Fibroblast of lung (primary cell): ENCODE measurements around the gene GPAM. TPM values are rescaled to one million over a fixed set of nuclear protein-coding genes. Genes with fewer than 3 reads are reported as not detected.

Experiments used
- DNase-seq, 2 donors: peaks; one replicate each; pipeline versions ENCODE4 v3.0.0 to v3.0.0-alpha.2; 2010; ENCODE audit warnings: low read depth in 2 of 2
- H2AFZ ChIP-seq: 2 replicates; pipeline ENCODE4 v1.5.1; 2012; ENCODE audit warnings: low read length, control low read depth, inconsistent platforms
- H3K27ac ChIP-seq: 2 replicates; pipeline ENCODE4 v1.5.1; 2011; ENCODE audit warnings: low read length, control low read depth; ENCODE audit not compliant: insufficient read depth
- H3K27me3 ChIP-seq: 2 replicates; pipeline ENCODE4 v1.5.1; 2011; ENCODE audit warnings: mild to moderate bottlenecking, low read length; ENCODE audit not compliant: control insufficient read depth, insufficient read depth
- H3K36me3 ChIP-seq: 2 replicates; pipeline ENCODE4 v1.5.1; 2011; ENCODE audit warnings: low read length; ENCODE audit not compliant: control insufficient read depth, insufficient read depth
- H3K4me1 ChIP-seq: 2 replicates; pipeline ENCODE4 v1.5.1; 2011; ENCODE audit warnings: low read length; ENCODE audit not compliant: control insufficient read depth, insufficient read depth; ENCODE audit errors: extremely low read depth
- H3K4me2 ChIP-seq: 2 replicates; pipeline ENCODE4 v1.5.1; 2011; ENCODE audit warnings: low read length, control low read depth; ENCODE audit not compliant: insufficient read depth; ENCODE audit errors: extremely low read depth
- H3K4me3 ChIP-seq, 4 experiments: fragments of 200-600 bp in 1 of 4; sonication (generic) in 1 of 4; replicated peaks in 1 of 4; 2 replicates each; pipeline ENCODE4 v1.5.1; 2011 to 2016; ENCODE audit warnings: low read length in 4 of 4, low read depth in 3 of 4, mild to moderate bottlenecking in 3 of 4, control low read depth in 2 of 4, inconsistent platforms in 1 of 4, mixed read lengths in 1 of 4; ENCODE audit not compliant: insufficient read depth in 1 of 4; ENCODE audit errors: control extremely low read depth in 1 of 4
- H3K79me2 ChIP-seq: 2 replicates; pipeline ENCODE4 v1.5.1; 2012; ENCODE audit warnings: mild to moderate bottlenecking, low read length, inconsistent platforms; ENCODE audit not compliant: control insufficient read depth, insufficient read depth
- H3K9ac ChIP-seq: 2 replicates; pipeline ENCODE4 v1.5.1; 2011; ENCODE audit warnings: mild to moderate bottlenecking, low read length, control low read depth; ENCODE audit not compliant: insufficient read depth
- H3K9me3 ChIP-seq: 2 replicates; pipeline ENCODE4 v1.5.1; 2012; ENCODE audit warnings: low read depth, low read length; ENCODE audit not compliant: control insufficient read depth, insufficient read depth
- H4K20me1 ChIP-seq: 2 replicates; pipeline ENCODE4 v1.5.1; 2011; ENCODE audit warnings: low read length; ENCODE audit not compliant: control insufficient read depth, insufficient read depth; ENCODE audit errors: extremely low read depth
- EZH2 ChIP-seq: IDR thresholded peaks from 2 replicates; pipeline ENCODE4 v1.5.1; 2012; ENCODE audit warnings: low read length, control low read depth, mild to moderate bottlenecking; ENCODE audit errors: missing control alignments
- polyA plus RNA-seq, 2 donors: library from polyadenylated mRNA; depleted of rRNA in 1 of 2; stranded (reverse) in 1 of 2; unstranded in 1 of 2; fragments of >200 nt; gene quantifications; 2 replicates each; pipeline ENCODE4 v1.2.1, GENCODE V29; 2011 to 2012; ENCODE audit warnings: missing spikeins in 1 of 2
- total RNA-seq: library from RNA; depleted of rRNA; stranded (reverse); fragments of >200 nt; gene quantifications from 2 replicates; pipeline ENCODE4 v1.2.1, GENCODE V29; 2014
- TF ChIP-seq, protein P1 (sequence below), 2 donors: IDR thresholded peaks in 1 of 2; conservative IDR thresholded peaks in 1 of 2; 1 replicate in 1 of 2; 2 replicates in 1 of 2; pipeline ENCODE4 v1.5.1; 2011 to 2012; ENCODE audit warnings: low read length in 2 of 2, control low read depth in 1 of 2, inconsistent platforms in 1 of 2, low read depth in 1 of 2, mild to moderate bottlenecking in 1 of 2

GPAM gene
- total and polyA plus RNA-seq, 2 donors (not counting 1 experiment from before 2014, with no cell fraction given) = 10.1 to 17.0 TPM

DNA sequence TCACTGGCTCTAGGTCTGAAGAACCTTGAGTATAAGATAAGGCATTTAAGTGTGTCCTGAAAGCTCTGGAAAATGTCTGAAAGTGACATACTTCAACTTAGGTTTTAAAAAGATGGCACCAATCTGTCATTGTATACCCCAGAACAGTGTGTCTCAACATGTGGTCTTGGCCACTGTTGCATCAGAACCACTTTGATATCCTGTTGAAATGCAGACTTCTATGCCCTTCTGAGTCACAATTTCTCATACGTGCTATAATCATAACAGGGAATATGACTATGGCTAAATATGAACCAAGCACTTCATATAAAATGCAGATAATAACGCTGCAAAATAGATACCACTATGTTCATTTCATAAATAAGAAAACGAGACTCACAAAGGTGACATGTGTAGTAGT is 38.0 kb upstream of the GPAM start:
- H3K9ac ChIP-seq = no peak overlapping the region

DNA sequence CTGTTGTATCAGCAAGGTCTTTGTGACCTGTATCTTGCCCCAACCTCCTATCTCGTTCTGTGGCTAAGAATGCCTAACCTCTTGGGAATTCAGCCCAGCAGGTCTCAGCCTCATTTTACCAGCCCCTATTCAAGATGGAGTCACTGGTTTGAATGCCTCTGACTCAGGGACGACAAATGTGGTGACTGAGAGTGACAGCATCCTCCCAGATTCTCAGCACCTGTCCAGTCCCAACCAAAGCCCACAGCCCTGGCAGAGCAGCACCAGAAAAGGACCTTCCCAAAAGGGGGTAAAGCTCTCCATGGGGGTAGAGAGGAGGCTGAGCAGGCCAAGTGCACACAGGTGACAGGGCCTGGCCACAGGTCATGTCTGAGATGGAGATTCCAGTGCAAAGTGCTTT is 35.4 kb upstream of the GPAM start:
- no peak for DNase-seq
- H3K79me2 ChIP-seq = no peaks in the 10 kb centered on the region

More for the DNA sequence above, 38.0 kb upstream of the GPAM start:
- Histone ChIP-seq H3K79me2 (no peaks in the 10 kb centered on the region), H3K27me3 (no peaks in the 10 kb centered on the region), H2AFZ (no peak overlapping the region), H3K4me3 (no peak overlapping the region), H3K9me3 (no peaks in the 10 kb centered on the region), H3K27ac (no peak overlapping the region), H3K4me1 (no peaks in the 10 kb centered on the region), H3K4me2 (no peak overlapping the region), H3K36me3 (no peaks in the 10 kb centered on the region), H4K20me1 (no peaks in the 10 kb centered on the region)
- no peak for DNase-seq
- TF ChIP-seq, protein P1, sequence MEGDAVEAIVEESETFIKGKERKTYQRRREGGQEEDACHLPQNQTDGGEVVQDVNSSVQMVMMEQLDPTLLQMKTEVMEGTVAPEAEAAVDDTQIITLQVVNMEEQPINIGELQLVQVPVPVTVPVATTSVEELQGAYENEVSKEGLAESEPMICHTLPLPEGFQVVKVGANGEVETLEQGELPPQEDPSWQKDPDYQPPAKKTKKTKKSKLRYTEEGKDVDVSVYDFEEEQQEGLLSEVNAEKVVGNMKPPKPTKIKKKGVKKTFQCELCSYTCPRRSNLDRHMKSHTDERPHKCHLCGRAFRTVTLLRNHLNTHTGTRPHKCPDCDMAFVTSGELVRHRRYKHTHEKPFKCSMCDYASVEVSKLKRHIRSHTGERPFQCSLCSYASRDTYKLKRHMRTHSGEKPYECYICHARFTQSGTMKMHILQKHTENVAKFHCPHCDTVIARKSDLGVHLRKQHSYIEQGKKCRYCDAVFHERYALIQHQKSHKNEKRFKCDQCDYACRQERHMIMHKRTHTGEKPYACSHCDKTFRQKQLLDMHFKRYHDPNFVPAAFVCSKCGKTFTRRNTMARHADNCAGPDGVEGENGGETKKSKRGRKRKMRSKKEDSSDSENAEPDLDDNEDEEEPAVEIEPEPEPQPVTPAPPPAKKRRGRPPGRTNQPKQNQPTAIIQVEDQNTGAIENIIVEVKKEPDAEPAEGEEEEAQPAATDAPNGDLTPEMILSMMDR (conservative IDR thresholded peaks at IDR 0.05 in 1 of 2, IDR thresholded peaks at IDR 0.05 in 1 of 2; ENCODE audit: low read depth in 1 of 2, low read length in 2 of 2) = no peak
- no peak for TF ChIP-seq EZH2

DNA sequence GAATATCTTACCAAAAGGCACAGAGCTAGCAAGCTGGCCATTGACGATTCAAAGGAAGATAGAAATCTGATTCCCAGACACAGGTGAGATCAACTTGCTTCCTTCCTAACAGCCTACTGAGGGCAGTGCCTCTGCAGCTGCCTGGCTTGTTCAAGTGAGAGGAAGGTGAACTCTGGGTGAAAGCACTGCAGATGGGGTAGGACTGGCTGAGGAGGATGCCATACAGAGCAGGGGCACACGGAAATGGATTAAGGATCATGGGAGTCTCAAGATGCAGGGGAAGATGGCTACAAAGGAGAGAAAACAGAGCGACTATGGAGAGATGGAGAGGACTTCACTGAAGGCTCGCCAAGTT is 34.4 kb upstream of the GPAM start:
- Histone ChIP-seq H3K36me3 (no peaks in the 10 kb centered on the region), H3K27ac (no peak overlapping the region), H3K27me3 (no peaks in the 10 kb centered on the region), H2AFZ (no peak overlapping the region), H3K4me3 (no peak overlapping the region), H3K4me1 (no peaks in the 10 kb centered on the region), H3K9me3 (no peaks in the 10 kb centered on the region), H3K79me2 (no peaks in the 10 kb centered on the region), H3K9ac (no peak overlapping the region), H3K4me2 (no peak overlapping the region), H4K20me1 (no peaks in the 10 kb centered on the region)
- TF ChIP-seq, protein P1 (conservative IDR thresholded peaks at IDR 0.05 in 1 of 2, IDR thresholded peaks at IDR 0.05 in 1 of 2; ENCODE audit: low read depth in 1 of 2, low read length in 2 of 2) = no peak
- no peak for TF ChIP-seq EZH2
- no peak for DNase-seq

More for the DNA sequence above, 35.4 kb upstream of the GPAM start:
- no peak overlapping the region for H3K4me2 ChIP-seq
- H3K27me3 ChIP-seq = no peaks in the 10 kb centered on the region
- H3K4me1 ChIP-seq = no peaks in the 10 kb centered on the region
- no peaks in the 10 kb centered on the region for H4K20me1 ChIP-seq
- no peak overlapping the region for H3K27ac ChIP-seq
- no peak overlapping the region for H2AFZ ChIP-seq
- no peak overlapping the region for H3K4me3 ChIP-seq
- H3K9me3 ChIP-seq = no peaks in the 10 kb centered on the region
- no peaks in the 10 kb centered on the region for H3K36me3 ChIP-seq
- TF ChIP-seq EZH2 = no peak
- TF ChIP-seq, protein P1 (conservative IDR thresholded peaks at IDR 0.05 in 1 of 2, IDR thresholded peaks at IDR 0.05 in 1 of 2; ENCODE audit: low read depth in 1 of 2, low read length in 2 of 2) = no peak
- H3K9ac ChIP-seq = no peak overlapping the region
